Measurements from ENCODE around the gene TBC1D13.
"Not testable (repeated sequence)": the region's sequence is repeated elsewhere in the genome, so short reads cannot be mapped to it uniquely, and the experiment has no call there.

TBC1D13 gene

DNA sequence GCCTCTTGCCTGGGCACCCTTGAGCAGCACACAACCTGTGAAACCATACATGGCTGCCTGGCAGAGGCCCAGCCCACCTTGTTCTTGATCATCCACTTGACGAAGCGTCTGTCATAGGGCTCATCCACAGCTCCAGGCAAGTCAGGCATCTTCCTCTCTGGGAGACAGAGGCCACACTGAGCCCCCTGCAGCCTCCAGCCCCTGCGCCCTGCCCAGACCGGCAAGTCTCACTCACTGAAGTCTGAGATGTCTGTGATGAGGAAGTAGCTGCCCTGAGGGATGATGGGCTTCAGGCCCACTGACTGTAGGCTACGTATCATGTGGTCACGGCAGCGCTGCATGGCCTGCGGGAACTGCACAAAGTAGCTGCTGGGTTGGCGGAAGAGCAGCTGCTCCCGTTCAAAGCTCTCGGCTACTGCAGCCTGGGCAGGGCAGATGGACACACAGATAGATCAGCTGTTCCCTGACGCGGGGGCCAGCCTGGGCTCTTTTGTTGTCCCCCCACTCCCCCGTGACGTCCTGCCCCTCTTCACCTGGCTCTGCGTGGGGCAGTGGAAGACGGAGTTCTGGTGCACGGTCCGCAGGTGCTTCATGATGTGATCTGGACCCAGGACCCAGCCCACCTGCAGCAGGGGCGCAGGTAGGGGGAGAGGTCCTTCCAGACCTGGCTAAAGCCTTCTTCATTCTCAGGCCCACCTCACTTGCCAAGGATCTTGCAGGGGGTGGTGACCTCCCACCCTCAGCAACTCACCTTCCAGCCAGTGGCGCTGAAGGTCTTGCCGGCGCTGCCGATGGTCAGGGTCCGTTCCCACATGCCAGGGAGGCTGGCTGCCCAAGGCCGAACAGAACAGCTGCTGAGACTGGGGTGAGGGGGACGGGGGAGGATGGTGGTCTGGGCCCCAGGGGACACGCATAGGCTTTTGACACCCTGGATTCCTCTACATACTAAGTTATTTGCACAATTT is 48.5 kb downstream of the TBC1D13 start:
- ATAC-seq (ENCODE audit: low read depth) (no peak), DNase-seq (ENCODE audit: low spot score in 2 of 2) (no peak)
- Mint-ChIP-seq H3K4me3 (no peak overlapping the region), H3K9me3 (no peaks in the 10 kb centered on the region), H3K36me3 (peaks cover 11% of the 10 kb centered on the region), H3K27me3 (no peaks in the 10 kb centered on the region), H3K27ac (no peak overlapping the region), H3K4me1 (no peaks in the 10 kb centered on the region)

DNA sequence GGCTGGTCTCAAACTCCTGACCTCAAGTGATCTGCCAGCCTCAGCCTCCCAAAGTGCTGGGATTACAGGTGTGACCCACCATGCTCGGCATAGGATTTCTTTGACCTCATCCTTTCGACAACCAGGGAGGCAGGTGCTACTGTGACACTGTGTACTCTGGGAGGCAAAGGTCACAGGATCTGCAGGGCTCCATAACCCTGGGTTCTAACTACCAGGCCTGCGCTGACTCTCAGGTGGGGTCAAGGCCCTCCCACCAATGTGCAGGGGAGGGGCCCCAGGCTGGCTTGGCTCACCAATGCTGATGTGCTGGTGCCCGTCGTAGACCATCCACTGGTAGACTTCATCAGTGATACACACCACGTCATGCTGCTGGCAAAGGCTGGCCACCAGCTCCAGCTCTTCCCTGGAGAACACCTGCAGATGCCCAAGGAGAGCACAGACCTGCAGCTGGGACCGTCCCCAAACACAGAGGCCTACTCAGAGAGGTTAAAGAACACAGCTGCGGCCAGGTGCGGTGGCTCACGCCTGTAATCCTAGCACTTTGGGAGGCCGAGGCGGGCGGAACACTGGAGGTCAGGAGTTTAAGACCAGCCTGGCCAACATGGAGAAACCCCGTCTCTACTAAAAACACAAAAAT is 49.6 kb downstream of the TBC1D13 start:
- H3K27ac Mint-ChIP-seq: no peak overlapping the region
- H3K4me3 Mint-ChIP-seq: no peak overlapping the region
- H3K27me3 Mint-ChIP-seq: no peaks in the 10 kb centered on the region
- peaks cover 13% of the 10 kb centered on the region for H3K36me3 Mint-ChIP-seq
- ATAC-seq (ENCODE audit: low read depth) (no peak), DNase-seq (ENCODE audit: low spot score in 2 of 2) (no peak)
- H3K9me3 Mint-ChIP-seq: no peaks in the 10 kb centered on the region
- no peaks in the 10 kb centered on the region for H3K4me1 Mint-ChIP-seq

DNA sequence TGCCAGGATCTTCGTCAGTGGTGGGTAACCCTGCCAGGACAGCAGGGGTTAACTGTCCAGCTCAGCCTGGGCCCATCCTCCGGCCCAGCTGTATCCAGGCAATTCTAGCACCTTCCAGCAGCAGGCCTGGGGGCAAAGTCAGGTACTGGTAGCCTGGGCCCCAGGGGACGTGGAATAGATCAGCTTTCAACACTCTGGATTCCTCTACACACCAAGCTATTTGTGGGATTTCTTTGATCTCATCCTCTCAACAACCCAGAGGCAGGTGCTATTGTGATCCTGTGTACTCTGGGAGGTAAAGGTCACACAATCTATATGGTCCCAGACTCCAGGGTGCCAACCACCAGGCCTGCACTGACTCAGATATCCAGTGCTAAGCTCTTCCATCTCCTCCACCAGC is 51.3 kb downstream of the TBC1D13 start:
- Mint-ChIP-seq H3K36me3 (peaks cover 15% of the 10 kb centered on the region), H3K4me3 (no peak overlapping the region), H3K9me3 (no peaks in the 10 kb centered on the region), H3K27me3 (no peaks in the 10 kb centered on the region), H3K4me1 (peaks cover 3% of the 10 kb centered on the region), H3K27ac (no peak overlapping the region)
- no peak for ATAC-seq (ENCODE audit: low read depth)
- no peak for DNase-seq (ENCODE audit: low spot score in 2 of 2)

DNA sequence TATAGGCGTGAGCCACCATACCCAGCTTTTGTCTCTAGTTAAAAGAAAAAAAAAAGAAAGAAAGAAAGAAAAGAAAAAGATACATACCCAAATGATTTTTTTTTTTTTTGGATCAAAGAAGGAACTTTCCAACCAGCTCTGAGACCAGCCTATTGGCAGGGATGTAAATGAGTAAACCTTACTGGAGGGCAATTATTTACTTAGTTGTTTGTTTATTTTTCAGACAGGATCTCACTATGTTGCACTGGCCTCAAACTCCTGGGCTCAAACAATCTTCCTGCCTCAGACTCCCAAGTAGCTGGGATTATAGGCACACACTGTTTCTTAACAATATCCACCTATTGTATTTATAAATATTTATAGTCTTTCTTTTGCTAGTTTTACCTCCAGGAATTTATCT is 53.5 kb downstream of the TBC1D13 start:
- H3K27me3 Mint-ChIP-seq: no peaks in the 10 kb centered on the region
- DNase-seq (ENCODE audit: low spot score in 2 of 2) (no peak), ATAC-seq (ENCODE audit: low read depth) (no peak)
- peaks cover 11% of the 10 kb centered on the region for H3K36me3 Mint-ChIP-seq
- peaks cover 3% of the 10 kb centered on the region for H3K4me1 Mint-ChIP-seq
- H3K4me3 Mint-ChIP-seq: no peak overlapping the region
- no peaks in the 10 kb centered on the region for H3K9me3 Mint-ChIP-seq
- H3K27ac Mint-ChIP-seq: no peak overlapping the region

DNA sequence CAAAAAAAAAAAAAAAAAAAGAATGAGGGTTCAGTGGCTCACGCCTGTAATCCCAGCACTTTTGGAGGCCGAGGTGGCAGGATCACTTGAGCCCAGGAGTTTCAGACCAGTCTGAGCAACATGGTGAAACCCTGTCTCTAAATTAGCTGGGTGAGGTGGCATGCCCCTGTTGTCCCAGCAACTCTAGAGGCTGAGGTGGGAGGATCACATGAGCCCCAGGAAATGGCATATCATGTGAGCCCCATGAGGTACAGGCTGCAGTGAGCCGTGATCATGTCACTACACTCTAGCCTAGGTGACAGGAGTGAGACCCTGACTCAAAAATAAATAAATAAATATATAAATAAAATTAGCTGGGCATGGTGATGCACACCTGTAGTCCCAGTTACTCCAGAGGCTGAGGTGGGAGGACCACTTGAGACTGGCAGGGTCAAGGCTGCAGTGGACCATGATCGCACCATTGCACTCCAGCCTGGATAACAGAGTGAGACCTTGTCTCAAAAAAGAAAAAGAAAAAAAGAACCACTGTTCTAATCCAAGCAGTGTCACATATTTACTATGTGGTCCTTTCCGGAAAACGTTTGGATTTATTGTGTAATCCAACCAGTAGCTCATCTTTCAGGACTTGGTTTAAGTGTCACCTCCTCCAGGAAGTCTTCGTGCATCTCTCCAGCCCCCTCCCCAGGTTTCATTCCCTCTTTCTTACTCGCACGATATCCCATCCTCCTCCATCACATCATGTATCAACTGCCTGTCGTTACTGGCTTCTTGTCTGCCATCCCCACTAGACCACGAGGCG is 54.8 kb downstream of the TBC1D13 start:
- peaks cover 9% of the 10 kb centered on the region for H3K36me3 Mint-ChIP-seq
- no peaks in the 10 kb centered on the region for H3K27me3 Mint-ChIP-seq
- peaks cover 3% of the 10 kb centered on the region for H3K4me1 Mint-ChIP-seq
- ATAC-seq (ENCODE audit: low read depth) (peak; percentile 42), DNase-seq (ENCODE audit: low spot score in 2 of 2) (no peak)
- no peaks in the 10 kb centered on the region for H3K9me3 Mint-ChIP-seq
- H3K4me3 Mint-ChIP-seq: no peak overlapping the region
- no peak overlapping the region for H3K27ac Mint-ChIP-seq

DNA sequence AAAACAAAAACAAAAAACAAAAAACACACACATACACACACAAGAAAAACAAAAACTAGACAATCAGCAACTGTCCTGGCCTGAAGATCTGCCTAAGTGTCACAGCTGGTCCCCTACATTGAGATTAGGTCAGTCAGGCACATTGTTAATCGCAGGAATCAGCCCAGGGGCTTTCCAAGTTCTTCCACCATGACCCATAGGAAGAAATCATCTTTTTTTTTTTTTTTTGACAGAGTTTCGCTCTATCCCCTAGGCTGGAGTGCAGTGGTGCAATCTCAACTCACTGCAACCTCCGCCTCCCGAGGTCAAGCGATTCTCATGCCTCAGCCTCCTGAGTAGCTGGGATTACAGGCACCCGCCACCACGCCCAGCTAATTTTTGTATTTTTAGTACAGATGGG is 56.1 kb downstream of the TBC1D13 start:
- not testable (repeated sequence) for H3K27ac Mint-ChIP-seq; ATAC-seq (ENCODE audit: low read depth); DNase-seq (ENCODE audit: low spot score in 2 of 2); H3K36me3 Mint-ChIP-seq; H3K4me3 Mint-ChIP-seq; H3K4me1 Mint-ChIP-seq; H3K27me3 Mint-ChIP-seq; H3K9me3 Mint-ChIP-seq

DNA sequence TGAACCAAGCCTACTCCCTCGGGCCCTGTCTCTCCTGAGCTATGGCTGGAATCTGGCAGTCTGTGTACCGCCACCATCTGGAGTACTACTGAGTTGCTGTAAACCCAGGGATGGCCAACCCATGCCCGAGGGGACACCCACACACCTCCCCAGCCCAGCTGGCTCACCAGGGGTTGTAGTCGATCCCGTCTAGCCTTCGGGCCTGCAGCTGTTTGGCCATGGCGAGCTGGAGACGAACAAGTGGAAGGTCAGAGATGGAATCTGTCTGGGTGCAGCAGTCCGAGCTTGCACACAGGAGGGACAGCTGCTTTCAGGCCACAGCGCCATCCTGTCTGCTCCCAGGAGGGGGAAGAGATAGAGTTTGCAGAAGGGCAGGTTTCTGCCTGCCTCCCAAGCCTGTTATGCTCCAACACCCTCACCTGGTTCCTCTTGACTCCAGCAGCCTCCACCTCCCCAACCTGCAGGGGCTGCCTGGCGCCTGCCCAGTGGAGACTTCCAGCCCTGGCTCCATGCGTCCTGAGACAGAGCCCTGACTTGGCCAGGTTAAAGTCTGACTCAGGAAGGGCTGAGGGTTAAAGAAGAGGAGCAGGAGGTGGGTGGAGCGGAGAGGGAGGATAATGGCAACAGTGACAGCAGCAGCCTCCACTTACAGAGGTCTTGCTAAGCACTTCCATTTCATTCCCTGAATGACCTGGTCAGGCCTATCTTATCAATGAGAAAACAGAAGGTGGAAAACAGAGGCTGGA is 58.3 kb downstream of the TBC1D13 start:
- peaks cover 3% of the 10 kb centered on the region for H3K4me1 Mint-ChIP-seq
- H3K9me3 Mint-ChIP-seq: no peaks in the 10 kb centered on the region
- peaks cover 10% of the 10 kb centered on the region for H3K36me3 Mint-ChIP-seq
- no peak overlapping the region for H3K4me3 Mint-ChIP-seq
- ATAC-seq (ENCODE audit: low read depth): no peak
- H3K27me3 Mint-ChIP-seq: no peaks in the 10 kb centered on the region
- no peak for DNase-seq (ENCODE audit: low spot score in 2 of 2)
- no peak overlapping the region for H3K27ac Mint-ChIP-seq

DNA sequence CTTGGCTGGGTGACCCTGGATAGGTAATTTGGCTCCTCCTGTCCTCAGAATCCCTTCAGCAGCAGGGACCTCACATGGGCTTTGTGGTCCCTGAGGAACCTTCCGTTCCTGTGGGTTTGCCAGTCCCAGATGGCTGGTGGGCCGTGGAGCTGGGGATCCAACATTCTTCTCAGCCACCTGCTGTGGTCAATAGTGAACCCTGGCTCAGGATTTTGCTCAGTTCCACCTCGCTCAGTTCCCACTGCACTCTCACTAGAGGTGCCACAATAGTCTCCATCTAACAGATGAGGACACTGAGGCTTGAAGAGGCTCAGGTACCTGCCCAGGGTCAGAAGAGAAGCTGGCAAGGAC is 59.6 kb downstream of the TBC1D13 start:
- no peak overlapping the region for H3K27ac Mint-ChIP-seq
- no peak overlapping the region for H3K4me3 Mint-ChIP-seq
- ATAC-seq (ENCODE audit: low read depth): no peak
- H3K27me3 Mint-ChIP-seq: no peaks in the 10 kb centered on the region
- no peak for DNase-seq (ENCODE audit: low spot score in 2 of 2)
- H3K36me3 Mint-ChIP-seq: peaks cover 20% of the 10 kb centered on the region
- peaks cover 3% of the 10 kb centered on the region for H3K4me1 Mint-ChIP-seq
- peaks cover 6% of the 10 kb centered on the region for H3K9me3 Mint-ChIP-seq

DNA sequence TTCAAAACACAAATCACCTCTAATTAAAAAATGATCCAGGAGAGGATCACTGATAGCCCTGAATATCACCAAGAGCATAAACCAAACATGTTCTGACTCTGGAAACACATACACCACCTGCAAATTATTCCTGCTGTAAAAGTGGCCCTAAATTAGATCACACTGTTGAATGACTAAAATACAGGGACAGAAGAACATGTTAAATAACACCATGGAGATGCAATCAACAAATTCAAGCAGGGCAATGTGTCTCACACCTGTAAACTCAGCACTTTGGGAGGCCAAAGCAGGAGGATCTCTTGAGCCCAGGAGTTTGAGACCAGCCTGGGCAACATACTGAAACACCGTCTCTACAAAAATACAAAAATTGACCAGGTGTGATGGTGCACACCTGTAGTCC is 60.8 kb downstream of the TBC1D13 start:
- peaks cover 18% of the 10 kb centered on the region for H3K36me3 Mint-ChIP-seq
- H3K4me3 Mint-ChIP-seq: no peak overlapping the region
- peaks cover 6% of the 10 kb centered on the region for H3K9me3 Mint-ChIP-seq
- no peaks in the 10 kb centered on the region for H3K4me1 Mint-ChIP-seq
- DNase-seq (ENCODE audit: low spot score in 2 of 2): no peak
- no peaks in the 10 kb centered on the region for H3K27me3 Mint-ChIP-seq
- ATAC-seq (ENCODE audit: low read depth): no peak
- no peak overlapping the region for H3K27ac Mint-ChIP-seq

DNA sequence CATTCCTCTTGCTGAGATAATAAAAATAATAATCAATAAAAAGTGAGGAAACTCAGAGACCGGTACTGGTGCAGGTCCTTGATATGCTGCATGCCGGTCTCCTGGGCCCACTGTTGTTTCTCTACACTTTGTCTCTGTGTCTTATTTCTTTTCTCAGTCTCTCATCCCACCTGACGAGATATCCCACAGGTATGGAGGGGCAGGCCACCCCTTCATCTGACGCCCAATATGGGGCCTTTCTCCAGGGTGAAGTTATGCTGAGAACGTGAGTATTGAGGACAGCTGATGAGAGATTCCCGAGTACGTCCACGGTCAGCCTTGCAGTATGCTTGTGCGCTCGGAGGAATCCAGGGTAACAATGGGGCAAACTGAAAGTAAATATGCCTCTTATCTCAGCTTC is 64.0 kb downstream of the TBC1D13 start:
- H3K4me1 Mint-ChIP-seq; H3K4me3 Mint-ChIP-seq; H3K9me3 Mint-ChIP-seq; H3K27ac Mint-ChIP-seq; H3K27me3 Mint-ChIP-seq; DNase-seq (ENCODE audit: low spot score in 2 of 2); ATAC-seq (ENCODE audit: low read depth): not testable (repeated sequence)
- peaks cover 18% of the 10 kb centered on the region for H3K36me3 Mint-ChIP-seq

DNA sequence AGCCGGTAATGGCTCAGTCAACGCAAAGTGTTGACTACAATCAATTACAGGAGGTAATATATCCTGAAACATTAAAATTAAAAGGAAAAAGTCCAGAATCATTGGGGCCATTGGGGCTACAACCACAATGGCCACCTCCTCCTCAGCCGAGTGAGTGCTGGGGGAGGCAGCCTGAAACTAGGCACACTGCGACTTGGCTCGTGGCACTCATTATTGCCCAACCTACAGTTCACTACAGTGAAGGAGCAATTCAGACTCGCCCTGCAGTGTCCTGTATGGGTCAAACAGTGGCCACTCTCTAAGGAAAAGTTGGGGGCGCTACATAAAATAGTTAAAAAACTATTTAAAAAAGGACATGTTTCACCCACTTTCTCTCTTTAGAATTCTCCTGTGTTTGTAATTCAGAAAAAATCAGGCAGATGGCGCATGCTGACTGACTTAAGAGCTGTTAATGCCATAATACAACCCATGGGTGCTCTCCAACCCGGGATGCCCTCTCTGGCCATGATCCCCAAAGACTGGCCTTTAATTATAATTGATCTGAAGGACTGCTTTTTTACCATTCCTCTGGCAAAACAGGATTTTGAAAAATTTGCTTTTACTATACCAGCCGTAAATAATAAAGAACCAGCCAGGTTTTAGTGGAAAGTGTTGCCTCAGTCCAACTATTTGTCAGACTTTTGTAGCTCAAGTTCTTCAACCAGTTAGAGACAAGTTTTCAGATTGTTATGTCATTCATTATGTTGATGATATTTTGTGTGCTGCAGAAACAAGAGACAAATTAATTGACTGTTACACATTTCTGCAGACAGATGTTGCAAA is 64.9 kb downstream of the TBC1D13 start:
- H3K9me3 Mint-ChIP-seq; H3K4me1 Mint-ChIP-seq; H3K4me3 Mint-ChIP-seq; DNase-seq (ENCODE audit: low spot score in 2 of 2); ATAC-seq (ENCODE audit: low read depth); H3K27me3 Mint-ChIP-seq; H3K27ac Mint-ChIP-seq: not testable (repeated sequence)
- H3K36me3 Mint-ChIP-seq: peaks cover 18% of the 10 kb centered on the region

DNA sequence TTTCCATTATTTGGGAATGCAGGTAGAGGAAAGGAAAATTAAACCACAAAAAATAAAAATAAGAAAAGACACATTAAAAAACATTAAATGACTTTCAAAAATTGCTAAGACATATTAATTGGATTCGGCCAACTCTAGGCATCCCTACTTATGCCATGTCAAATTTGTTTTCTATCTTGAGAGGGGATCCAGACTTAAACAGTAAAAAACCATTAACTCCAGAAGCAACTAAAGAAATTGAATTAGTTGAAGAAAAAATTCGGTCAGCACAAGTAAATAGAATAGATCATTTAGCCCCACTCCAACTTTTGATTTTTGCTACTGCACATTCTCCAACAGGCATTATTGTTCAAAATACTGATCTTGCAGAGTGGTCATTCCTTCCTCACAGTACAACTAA is 65.6 kb downstream of the TBC1D13 start:
- not testable (repeated sequence) for H3K4me1 Mint-ChIP-seq; DNase-seq (ENCODE audit: low spot score in 2 of 2); H3K27me3 Mint-ChIP-seq; H3K9me3 Mint-ChIP-seq; H3K4me3 Mint-ChIP-seq; H3K27ac Mint-ChIP-seq; ATAC-seq (ENCODE audit: low read depth)
- H3K36me3 Mint-ChIP-seq: peaks cover 17% of the 10 kb centered on the region

DNA sequence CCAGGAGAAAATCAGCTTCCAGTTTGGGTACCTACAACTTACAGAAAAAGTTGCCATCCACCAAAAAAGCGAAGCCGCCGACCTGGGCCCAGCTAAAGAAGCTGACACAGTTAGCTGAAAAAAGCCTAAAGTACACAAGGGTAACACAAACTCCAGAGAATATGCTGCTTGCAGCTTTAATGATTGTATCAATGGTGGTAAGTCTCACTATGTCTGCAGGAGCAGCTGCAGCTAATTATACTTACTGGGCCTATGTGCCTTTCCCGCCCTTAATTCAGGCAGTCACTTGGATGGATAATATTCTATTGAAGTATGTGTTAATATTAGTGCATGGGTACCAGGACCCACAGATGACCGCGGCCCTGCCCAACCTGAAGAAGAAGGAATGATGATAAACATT is 67.4 kb downstream of the TBC1D13 start:
- H3K27ac Mint-ChIP-seq; H3K27me3 Mint-ChIP-seq; DNase-seq (ENCODE audit: low spot score in 2 of 2); ATAC-seq (ENCODE audit: low read depth); H3K4me3 Mint-ChIP-seq; H3K9me3 Mint-ChIP-seq; H3K4me1 Mint-ChIP-seq: not testable (repeated sequence)
- peaks cover 15% of the 10 kb centered on the region for H3K36me3 Mint-ChIP-seq

Measured in memory B cell (primary cell).